Urothelium cell line (cell line): ENCODE results near the gene GLYATL1.

Experiments
- DNase-seq: peaks from one replicate; pipeline ENCODE4 v3.0.0; 2011; ENCODE audit warnings: low spot score, mixed read lengths
- FAIRE-seq: peaks from 2 replicates; lab custom pipeline; 2011; peaks lifted over from hg19 to GRCh38; lab: Jason Lieb, UNC

GLYATL1 gene, protein sequence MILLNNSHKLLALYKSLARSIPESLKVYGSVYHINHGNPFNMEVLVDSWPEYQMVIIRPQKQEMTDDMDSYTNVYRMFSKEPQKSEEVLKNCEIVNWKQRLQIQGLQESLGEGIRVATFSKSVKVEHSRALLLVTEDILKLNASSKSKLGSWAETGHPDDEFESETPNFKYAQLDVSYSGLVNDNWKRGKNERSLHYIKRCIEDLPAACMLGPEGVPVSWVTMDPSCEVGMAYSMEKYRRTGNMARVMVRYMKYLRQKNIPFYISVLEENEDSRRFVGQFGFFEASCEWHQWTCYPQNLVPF

DNA sequence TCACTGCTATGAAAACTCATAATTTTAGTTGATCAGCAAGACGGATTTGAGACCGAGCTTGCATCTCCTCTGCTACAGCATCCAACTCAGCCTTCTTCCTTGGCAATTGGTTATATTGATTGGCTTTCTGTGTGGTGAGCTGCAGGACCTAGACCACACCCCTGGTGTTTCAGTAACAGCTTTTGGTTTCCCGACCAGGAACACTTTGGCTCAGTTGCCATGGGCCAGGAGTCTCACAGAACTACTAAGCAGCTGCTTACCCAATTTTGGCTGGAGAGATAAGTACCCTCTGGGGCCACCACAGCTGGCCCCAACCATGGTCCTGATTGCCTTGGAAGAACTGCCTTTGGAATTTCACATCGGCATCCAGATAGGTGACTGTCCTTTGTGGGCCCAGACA, at the start of gene GLYATL1:
Gene GLYATL1, plus strand, starts transcription at position 212 of the 400 bp plus-strand sequence. CDS start 7,600 bp downstream, outside the sequence.
- DNase-seq (no peak), FAIRE-seq (no peak)

DNA sequence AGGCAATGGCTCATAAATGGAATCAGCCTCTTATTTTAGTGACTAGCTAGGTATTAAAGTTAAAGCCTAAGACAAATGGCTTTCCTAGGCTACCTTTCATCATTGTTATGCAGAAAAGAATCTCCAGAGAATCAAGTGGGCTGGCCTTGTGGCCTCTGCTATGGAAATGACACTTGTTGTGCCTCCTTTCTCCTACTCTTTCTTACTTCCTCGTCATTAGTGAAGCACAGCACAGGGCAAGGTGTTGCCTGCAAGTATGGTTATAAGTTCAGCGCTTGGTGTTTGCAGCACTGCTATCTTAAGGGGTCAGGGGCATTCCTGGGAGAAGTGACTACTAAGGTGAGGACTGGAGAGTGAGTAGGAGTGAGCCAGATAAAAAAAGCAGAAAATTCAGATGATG, 45.4 kb upstream of the GLYATL1 start:
- DNase-seq (no peak), FAIRE-seq (no peak)

DNA sequence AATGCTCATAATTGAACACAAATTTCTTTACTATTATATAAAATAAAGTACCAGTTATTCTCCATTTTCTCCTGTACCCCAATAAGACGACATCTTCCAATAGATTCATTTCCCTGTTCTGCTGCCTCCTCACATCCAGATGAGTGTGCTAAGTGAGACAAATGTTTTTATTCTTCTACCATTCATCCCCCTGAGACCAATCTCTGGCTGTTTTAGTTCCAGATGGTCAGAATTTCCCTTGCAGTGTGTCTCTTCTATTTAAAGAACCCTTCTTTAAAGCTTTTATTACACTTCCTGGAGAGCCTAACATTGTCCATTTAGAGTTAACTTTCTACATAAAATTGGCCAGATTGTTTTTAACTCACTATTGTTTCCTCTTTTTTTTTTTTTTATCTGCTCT, 41.2 kb upstream of the GLYATL1 start:
- FAIRE-seq (no peak), DNase-seq (no peak)

DNA sequence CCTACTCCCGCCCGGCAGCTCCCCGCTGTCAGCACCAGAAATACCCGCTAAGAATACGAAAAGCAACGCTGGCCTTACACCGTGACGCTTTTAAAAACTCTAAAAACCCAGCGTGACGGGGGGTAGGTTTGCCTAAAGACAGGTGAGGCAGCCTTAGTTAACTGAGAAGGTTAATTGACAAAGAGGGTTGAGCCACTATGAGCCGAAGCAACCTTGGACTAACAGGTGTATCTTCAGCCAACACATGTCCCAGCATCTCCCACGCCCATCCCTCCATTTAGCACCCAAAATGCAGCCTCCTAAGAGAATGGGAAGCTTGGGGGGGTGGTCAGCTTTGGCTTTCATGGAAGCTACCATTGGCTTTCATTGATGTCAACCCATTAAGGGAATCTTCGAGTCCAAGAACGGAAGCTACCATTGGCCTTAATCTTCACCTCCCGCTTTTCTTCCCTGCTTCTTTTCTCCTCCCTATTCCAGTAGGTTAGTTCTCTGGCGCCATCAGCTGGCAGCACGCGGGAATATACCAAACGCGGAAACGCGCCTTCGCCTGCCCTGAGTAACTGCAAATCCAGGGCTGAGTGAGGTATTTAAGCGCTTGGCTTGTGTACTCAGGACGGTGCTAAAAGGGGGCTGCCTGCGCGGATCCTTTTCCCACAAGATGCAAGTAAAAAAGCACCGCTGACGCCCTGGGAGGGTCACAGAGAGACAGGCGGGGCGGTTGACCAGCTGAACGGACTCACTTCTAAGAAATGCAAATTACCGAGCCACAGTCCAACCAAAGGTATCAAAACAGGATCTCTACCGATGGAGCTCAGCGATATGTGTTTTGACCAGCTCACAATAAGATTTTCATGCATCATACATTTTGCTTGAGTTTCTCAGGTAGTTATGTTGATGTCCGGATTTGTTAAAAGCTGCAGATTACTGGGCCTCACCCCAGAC, 38.5 kb upstream of the GLYATL1 start:
- no peak for FAIRE-seq
- peak; percentile 67 for DNase-seq

DNA sequence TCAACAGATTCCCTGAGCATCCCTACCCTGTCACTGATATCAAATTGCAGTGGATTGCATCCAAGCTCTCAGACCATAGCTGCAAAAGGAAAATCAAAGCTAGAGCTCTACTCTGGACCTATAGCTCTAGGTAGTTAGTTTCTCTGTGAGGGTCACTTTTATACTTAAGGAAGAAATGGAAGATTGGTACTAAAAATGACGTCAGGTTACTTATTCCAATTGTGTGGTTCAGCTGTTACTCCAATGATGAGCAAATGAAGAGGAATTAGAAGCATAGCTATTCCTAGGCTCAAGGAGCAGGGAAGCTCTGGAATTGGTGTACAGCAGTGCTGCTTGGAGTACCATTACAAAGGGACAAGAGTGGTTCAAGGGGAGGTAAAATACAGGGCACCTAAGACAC, 36.4 kb upstream of the GLYATL1 start:
- no peak for DNase-seq
- no peak for FAIRE-seq

DNA sequence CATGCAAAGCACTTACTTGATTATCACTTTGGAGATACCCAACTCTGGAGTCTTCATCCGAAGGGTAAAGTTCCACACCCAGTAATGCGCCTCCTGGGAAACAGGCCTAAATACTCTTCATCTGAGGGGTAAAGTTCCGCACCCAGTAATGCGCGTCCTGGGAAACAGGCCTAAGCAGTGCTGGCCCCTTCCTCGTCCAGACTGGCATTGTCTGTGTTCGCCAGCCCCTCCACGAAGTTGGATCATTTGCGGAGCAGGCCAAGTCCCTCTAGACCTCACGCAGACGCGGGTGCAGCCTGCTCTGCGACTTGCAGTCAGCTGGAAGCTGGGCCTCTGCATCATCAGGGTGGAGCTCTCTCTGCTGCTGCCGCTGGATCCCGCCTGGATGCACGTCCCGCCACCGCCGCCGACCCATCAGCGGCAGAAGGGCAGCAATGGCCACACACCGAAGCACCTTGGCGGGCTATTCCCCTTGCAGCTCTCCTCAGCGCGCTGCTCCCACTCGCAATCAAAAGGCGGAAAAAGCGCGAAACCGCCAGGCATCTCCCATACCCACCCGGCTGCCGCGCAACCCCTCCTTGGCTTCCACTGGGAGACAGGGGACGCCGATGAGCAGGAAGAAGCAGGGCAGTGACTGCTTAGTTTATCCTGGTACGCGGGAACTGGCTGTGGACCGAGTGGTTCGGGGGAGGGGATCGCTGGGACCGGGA, 34.1 kb upstream of the GLYATL1 start:
- peak; percentile 74 for DNase-seq
- FAIRE-seq: peak; percentile 92

DNA sequence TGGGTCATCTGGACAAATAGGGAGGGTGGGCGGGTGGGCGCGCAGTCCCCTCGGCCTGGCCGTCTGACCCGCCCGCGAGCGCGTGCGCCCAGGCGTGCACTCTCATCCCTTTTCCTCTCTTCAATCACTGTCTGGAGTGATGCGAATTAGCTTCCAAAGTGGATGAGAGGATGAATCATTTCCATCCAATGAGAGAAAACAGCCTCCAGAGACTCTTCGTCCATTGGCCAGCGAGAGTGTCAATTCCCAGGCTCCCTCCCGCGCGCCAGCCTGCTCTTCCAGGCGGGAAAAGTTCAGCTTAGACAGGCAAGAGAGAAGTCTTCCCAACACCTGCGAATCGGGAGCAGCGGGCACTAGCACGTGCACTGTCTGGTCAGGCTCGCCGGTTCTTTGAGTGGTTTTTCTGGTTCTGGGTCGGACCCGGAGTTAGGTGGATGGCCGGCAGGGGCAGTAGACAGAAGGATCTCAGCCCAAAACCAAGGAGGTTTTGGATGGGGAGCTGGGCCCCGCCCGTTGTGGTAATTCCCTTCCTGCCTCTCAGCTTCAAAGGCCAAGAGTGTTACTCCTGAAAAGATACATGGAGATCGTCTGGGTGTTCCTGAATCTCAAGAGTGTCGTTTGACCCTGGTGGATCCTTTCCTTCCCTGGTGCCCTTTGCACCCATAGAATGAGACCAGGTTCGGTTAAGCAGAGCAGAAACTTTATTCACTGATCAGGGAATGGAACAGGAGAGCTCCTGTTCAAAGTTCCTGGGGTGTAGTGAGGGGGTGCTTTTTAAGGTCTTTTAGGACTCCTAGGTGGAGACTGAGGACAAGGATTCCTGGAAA, 33.4 kb upstream of the GLYATL1 start:
- DNase-seq (peak; percentile 90), FAIRE-seq (no peak)

DNA sequence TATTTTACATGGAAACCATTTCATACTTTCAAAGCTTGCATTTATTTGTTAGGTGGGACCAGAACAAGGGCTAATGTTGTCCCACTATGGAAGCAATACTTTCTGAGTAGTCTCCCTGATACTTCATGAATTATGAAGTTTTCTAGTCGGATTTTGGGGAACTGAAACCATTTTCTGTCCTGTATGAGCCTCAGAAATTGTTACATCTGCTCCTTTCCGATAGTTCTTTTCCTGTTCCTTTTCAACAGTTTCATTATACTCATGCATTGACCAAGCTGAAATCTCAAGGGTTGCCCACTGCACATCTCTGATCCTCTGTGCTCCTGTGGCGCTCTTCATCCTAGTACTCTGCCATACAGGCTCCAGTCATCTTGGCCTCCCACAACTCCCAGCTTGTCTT, 31.5 kb upstream of the GLYATL1 start:
- no peak for DNase-seq
- FAIRE-seq: no peak

DNA sequence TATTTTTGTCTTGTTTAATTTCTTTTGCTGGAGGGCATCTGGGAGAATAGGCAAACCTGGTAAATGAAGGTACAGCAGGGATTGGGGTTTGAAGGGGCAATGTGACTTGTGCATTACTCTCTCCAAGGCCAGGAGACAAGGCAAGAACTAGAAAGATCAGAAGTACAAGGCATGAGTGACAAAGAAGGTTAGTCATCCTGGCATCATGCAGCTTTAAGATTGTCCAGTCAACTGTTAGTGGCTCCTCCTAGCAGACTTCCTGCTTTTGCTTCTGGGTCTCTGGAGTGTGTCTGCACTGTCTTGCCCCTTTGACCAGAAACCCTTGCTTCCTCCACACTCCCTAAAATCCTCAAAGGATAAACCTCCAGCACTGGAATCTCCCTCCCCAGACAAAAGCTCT, 27.2 kb upstream of the GLYATL1 start:
- FAIRE-seq (no peak), DNase-seq (no peak)

DNA sequence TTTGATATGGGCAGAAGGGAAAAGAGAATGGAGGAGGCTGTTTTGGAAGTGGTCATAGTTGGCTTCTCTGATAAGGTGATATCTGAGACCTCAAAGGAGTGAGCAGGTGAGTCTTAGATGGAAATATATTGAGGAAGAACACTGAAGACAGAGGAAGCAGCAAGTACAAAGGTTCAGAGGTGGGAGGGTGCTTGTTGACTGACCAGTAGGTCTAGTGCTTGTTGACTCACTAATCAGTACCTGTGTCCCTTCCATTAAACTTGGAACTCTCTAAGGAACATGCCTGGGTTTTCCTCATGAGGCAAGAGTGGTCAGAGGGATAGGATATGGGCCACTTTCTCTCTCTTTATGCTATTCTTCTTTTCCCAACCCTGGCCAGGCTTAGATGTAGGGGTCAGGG, 25.6 kb upstream of the GLYATL1 start:
- no peak for FAIRE-seq

DNA sequence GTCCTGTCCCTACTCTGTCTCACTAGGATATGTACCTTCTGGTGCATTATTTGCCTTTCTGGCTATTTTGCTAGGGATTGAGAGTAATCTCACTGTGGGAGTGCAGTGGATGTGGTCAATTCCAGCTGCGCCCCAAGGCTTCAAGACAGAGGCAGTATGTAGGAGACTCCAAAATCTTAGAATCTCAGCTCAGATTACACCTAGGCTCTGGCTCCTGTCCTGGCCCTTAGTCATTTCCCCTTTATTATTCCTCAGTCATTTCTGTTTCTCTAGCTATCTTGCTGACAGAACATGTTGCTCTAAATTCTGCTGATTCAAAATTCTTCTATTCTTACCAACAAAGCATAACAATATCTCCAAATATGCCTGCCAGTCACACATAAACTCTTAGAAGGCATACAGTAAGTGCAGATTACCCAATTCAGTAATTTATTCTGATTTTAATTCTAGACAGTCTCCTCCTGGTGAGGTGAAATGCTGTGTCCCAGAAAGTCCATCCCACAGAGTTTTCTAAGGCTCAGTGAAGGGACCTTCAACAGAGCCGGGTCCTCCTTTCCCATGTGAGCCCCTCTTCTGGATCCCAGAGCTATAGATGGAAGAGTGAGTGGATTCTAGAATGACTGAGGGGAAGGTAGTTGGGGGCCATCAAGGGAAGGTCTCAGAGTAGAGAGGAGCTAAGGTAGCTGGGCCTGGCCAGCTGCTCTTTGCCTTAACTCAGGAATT, 24.3 kb upstream of the GLYATL1 start:
- FAIRE-seq (no peak), DNase-seq (no peak)

More for the DNA sequence above, 25.6 kb upstream of the GLYATL1 start:
- DNase-seq: no peak

DNA sequence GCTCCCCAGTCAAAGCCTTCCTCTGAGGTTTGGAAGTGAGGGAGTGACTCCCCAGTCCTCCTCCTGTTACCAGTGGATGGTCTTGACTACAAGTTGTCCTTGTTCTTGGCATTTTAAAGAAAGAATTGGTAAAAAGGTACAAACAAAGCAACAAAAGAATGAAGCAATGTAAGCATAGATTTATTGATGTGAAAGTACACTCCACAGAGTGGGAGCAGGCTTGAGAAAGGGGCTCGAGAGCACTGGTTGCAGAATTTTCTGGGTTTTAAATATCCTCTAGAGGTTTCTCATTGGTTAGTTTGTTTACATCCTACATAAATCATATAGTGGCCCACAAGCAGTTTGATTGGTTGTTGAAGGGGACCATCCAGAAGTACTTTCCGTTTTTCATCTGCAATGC, 22.7 kb upstream of the GLYATL1 start:
- FAIRE-seq (no peak), DNase-seq (no peak)

DNA sequence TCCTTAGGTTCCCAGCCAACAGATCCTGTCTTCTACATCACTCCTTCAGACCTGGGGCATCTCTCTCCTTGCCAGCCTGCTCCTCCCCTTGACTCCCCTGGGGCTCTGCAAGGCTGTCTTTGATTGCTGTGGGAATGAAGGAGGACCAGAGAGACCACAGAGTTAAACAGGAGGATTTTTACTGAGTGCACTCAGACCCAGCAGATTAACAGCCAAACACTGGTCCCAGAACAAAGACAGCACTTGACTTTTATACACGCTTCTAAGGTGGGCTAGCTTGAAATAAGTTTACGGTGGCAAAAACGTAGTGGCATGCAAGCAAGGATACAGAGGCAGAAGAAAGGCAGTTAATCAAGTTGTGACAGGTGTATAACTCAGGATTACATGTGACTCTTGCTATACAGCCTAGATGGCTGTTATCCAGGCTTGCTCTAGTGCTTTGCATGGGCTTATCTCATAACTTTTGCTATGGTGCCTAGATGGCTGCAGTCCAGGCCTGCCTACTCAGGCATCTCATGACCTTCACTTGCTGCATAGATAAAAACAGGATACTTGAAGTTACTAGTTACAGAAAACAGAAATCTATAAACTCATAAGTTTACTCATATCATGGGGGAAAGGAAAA, 22.0 kb upstream of the GLYATL1 start:
- FAIRE-seq (no peak), DNase-seq (no peak)

DNA sequence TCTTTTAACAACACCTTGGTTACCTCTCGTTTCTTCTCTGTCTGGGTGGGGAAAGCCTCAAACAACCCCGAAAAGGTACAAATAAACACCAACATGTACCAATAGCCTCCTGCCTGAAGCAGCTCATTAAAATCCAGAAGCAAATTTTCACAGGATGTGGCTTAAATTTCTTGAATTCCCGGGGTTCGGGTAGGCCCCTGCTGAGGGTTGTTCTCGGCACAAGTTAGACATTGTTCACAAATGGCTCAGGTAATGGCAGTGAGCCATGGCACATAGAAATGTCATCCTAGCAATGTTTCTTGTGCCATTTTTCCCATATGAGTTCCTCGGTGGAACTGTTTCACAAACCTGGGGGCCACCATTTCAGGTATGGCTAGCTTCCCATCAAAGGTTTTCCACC, 19.7 kb upstream of the GLYATL1 start:
- peak; percentile 18 for DNase-seq
- no peak for FAIRE-seq

DNA sequence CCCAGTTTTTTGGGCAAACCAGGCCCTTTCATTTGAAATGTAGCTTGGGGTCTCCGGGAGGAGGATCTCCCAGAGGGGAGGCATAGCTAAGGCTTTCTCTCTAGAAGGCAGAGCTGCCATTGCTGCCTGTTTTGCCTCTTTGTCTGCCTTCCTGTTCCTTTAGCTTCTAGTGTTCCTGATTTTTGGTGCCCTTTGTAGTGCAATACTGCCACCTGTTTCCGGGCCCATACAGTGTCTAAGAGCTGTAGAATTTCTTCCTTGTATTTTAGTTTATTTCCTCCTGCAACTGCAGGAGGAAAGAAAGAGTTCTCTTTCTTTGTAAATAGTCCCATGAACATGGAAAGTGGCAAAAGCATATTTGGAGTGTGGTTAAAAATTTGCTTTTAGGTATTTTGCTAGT, 19.3 kb upstream of the GLYATL1 start:
- DNase-seq (no peak), FAIRE-seq (no peak)

DNA sequence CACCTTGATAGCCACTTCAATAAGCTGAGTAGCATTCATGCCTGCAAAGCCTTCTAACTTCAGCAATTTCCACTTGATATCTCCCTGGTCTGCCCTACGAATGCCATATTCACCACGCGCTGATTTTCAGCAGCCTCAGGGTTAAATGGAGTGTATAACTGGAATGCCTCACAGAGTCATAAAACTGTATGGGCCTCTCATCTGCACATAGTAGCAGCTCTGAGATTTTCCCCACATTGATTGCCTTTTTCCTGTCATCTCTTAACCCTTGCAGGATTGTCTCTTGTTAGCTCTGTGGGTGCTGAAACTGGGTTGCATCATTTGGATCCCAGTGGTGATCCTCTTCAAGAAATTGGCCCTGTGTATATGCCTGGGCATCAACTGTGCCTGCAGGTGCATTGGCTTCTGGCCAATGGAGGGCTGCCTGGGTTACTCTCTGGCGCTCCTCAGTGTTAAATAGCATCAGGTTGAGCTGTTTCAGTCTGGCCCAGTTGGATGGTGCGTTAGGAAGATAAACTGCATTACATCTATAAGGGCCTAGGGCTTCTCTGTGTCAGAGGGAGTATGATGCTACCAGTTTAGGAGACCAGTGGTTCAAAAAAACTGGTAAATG, 17.4 kb upstream of the GLYATL1 start:
- FAIRE-seq (no peak), DNase-seq (no peak)

DNA sequence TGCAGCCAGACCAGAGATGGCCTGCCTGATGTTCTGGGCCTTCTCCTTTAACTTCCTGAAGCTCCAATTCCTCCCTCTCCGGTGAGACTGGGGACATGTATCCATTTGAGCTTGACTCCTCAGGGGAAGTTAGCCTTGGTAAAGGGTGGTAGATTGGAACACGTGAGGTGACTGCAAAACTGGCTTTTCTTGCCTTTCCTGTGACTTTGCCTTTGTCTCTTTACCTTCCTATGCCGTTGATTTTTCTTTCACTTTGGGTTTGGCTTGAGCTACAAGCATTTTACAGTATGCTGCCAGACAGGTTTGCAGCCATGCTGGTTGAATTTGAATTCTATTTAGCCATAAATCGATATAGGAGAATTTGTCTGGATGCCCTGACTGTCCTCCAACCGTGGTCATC, 16.8 kb upstream of the GLYATL1 start:
- DNase-seq (no peak), FAIRE-seq (no peak)

DNA sequence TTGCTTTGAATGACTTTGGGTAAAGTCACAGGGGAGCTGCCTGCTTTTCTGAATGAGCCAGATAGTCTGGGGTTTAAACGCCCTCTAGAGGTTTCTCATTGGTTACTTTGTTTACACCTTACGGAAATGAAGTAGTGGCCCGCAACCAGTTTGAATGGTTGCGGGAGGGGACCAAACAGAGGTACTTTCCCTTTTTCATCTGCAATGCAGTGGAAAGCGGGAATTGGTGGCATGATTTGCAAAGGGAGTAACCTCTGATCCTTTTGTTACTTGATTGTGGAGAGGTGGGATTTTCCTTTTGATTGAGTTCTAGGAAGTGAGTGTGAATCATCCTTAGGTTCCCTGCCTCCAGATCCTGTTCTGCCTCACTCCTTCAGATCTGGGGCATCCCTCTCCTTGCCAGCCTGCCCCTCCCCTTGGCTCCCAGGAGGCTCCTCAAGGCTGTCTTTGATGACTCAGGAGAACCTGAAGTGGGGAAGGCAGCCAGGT, 15.9 kb upstream of the GLYATL1 start:
- FAIRE-seq (peak; percentile 55), DNase-seq (peak; percentile 77)

DNA sequence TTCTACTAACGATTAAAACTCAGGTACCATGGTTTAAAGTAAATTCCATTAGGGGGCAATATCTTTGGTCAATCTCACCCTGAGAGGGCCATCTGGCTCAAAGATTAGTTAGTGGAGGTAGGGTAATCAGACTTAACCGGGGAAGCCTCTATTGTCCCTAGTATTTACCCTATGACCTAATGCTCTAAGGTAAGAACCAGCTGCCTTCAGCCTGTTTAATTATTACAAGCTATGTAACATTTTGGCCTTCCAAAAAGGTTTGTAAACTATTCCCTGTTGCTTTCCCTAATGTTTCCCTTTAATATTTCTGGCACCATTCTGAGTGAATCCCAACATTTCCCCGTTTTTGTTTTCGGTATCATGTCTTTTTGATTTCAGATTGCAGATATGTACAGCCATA, 15.1 kb upstream of the GLYATL1 start:
- FAIRE-seq: no peak
- no peak for DNase-seq
